ENCODE data around the gene TNFAIP3.
A peak's percentile ranks its signal among the peaks of the same experiment; 100 is the strongest.
"Not testable (repeated sequence)": the region's sequence is repeated elsewhere in the genome, so short reads cannot be mapped to it uniquely, and the experiment has no call there.

TNFAIP3 gene

GRCh38 chr6:137892271-137892708, 25.2 kb downstream of the TNFAIP3 start:
- in situ Hi-C loops (cut with MboI; ENCODE audit: low pct_unique_long_range_greater_than_20kb, low sequenced_read_pairs): no loop called here
- no peak for DNase-seq

GRCh38 chr6:137893181-137893580, 26.1 kb downstream of the TNFAIP3 start:
- DNase-seq: no peak
- in situ Hi-C loops (cut with MboI; ENCODE audit: low pct_unique_long_range_greater_than_20kb, low sequenced_read_pairs): no loop called here

GRCh38 chr6:137893726-137894125, 26.7 kb downstream of the TNFAIP3 start:
- DNase-seq: no peak

GRCh38 chr6:137894378-137894777, 27.3 kb downstream of the TNFAIP3 start:
- in situ Hi-C loops (cut with MboI; ENCODE audit: low pct_unique_long_range_greater_than_20kb, low sequenced_read_pairs); DNase-seq: not testable (repeated sequence)

More at GRCh38 chr6:137893726-137894125, 26.7 kb downstream of the TNFAIP3 start:
- in situ Hi-C loops (cut with MboI; ENCODE audit: low pct_unique_long_range_greater_than_20kb, low sequenced_read_pairs): no loop called here

- in situ Hi-C loops (cut with MboI; ENCODE audit: low pct_unique_long_range_greater_than_20kb, low sequenced_read_pairs): no loop called here
- no peak for DNase-seq
Observed at GRCh38 chr6:137894779-137895385, 27.8 kb downstream of the TNFAIP3 start.

GRCh38 chr6:137896647-137897046, 29.6 kb downstream of the TNFAIP3 start:
- no peak for DNase-seq
- in situ Hi-C loops (cut with MboI; ENCODE audit: low pct_unique_long_range_greater_than_20kb, low sequenced_read_pairs): no loop called here

GRCh38 chr6:137900815-137901214, 33.8 kb downstream of the TNFAIP3 start:
- in situ Hi-C loops (cut with MboI; ENCODE audit: low pct_unique_long_range_greater_than_20kb, low sequenced_read_pairs): no loop called here
- no peak for DNase-seq

- in situ Hi-C loops (cut with MboI; ENCODE audit: low pct_unique_long_range_greater_than_20kb, low sequenced_read_pairs): no loop called here
- DNase-seq: no peak
Observed at GRCh38 chr6:137901454-137901853, 34.4 kb downstream of the TNFAIP3 start.

- DNase-seq: no peak
- in situ Hi-C loops (cut with MboI; ENCODE audit: low pct_unique_long_range_greater_than_20kb, low sequenced_read_pairs): no loop called here
Observed at GRCh38 chr6:137902699-137903098, 35.6 kb downstream of the TNFAIP3 start.

- DNase-seq: no peak
- in situ Hi-C loops (cut with MboI; ENCODE audit: low pct_unique_long_range_greater_than_20kb, low sequenced_read_pairs): no loop called here
Observed at GRCh38 chr6:137903274-137903932, 36.3 kb downstream of the TNFAIP3 start.

- peak; percentile 58 for DNase-seq
- in situ Hi-C loops (cut with MboI; ENCODE audit: low pct_unique_long_range_greater_than_20kb, low sequenced_read_pairs): no loop called here
Observed at GRCh38 chr6:137903933-137904821, 37.1 kb downstream of the TNFAIP3 start.

- in situ Hi-C loops (cut with MboI; ENCODE audit: low pct_unique_long_range_greater_than_20kb, low sequenced_read_pairs): no loop called here
- no peak for DNase-seq
Observed at GRCh38 chr6:137904822-137905617, 38.0 kb downstream of the TNFAIP3 start.

GRCh38 chr6:137906020-137906472, 39.0 kb downstream of the TNFAIP3 start:
- no peak for DNase-seq
- in situ Hi-C loops (cut with MboI; ENCODE audit: low pct_unique_long_range_greater_than_20kb, low sequenced_read_pairs): no loop called here

- in situ Hi-C loops (cut with MboI; ENCODE audit: low pct_unique_long_range_greater_than_20kb, low sequenced_read_pairs): no loop called here
- no peak for DNase-seq
Observed at GRCh38 chr6:137907170-137907569, 40.1 kb downstream of the TNFAIP3 start.

GRCh38 chr6:137909533-137909932, 42.5 kb downstream of the TNFAIP3 start:
- no peak for DNase-seq
- in situ Hi-C loops (cut with MboI; ENCODE audit: low pct_unique_long_range_greater_than_20kb, low sequenced_read_pairs): no loop called here

GRCh38 chr6:137910424-137910834, 43.4 kb downstream of the TNFAIP3 start:
- DNase-seq: peak; percentile 77
- in situ Hi-C loops (cut with MboI; ENCODE audit: low pct_unique_long_range_greater_than_20kb, low sequenced_read_pairs): no loop called here

- in situ Hi-C loops (cut with MboI; ENCODE audit: low pct_unique_long_range_greater_than_20kb, low sequenced_read_pairs): no loop called here
- DNase-seq: no peak
Observed at GRCh38 chr6:137910843-137911456, 43.9 kb downstream of the TNFAIP3 start.

- DNase-seq: no peak
- in situ Hi-C loops (cut with MboI; ENCODE audit: low pct_unique_long_range_greater_than_20kb, low sequenced_read_pairs): no loop called here
Observed at GRCh38 chr6:137911675-137912191, 44.7 kb downstream of the TNFAIP3 start.
